Kasumi-1 (cell line): Measurements from ENCODE around the gene SCN8A.
A peak's percentile ranks its signal among the peaks of the same experiment; 100 is the strongest.
"Not testable (repeated sequence)": the region's sequence is repeated elsewhere in the genome, so short reads cannot be mapped to it uniquely, and the experiment has no call there.

Experiments
- DNase-seq, 2 experiments: peaks; one replicate each; lab custom pipeline; 2025; lab: John Stamatoyannopoulos, UW

Gene SCN8A

GRCh38 chr12:51591016-51591901 is at the start of gene SCN8A:
Gene SCN8A, plus strand, starts transcription at chr12:51591233. Its CDS starts 71,585 bp downstream, at chr12:51662818.
- DNase-seq = no peak

GRCh38 chr12:51546097-51546496 is 44.9 kb upstream of the SCN8A start:
- DNase-seq = no peak

DNA sequence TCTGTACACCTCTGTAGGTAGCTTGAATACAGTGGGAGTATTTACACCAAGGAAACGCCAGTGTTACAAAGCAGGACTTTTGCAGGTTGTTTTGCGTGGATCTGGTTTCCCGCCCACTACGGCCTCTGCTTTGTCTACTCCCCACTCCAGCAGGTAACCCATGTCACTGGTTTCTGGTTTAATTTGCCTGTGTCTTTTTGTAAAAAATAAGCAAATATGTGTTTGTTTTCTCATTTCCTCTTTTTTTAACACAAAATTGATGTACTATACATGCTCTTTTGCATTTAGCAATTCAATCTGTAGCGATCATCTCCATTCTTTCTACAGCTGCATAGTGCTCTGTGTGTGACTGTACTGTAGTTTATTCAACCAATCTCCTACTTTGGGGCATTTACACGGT is 43.4 kb upstream of the SCN8A start:
- no peak for DNase-seq

GRCh38 chr12:51548241-51548640 is 42.8 kb upstream of the SCN8A start:
- no peak for DNase-seq

GRCh38 chr12:51549637-51550036 is 41.4 kb upstream of the SCN8A start:
- DNase-seq = no peak

DNA sequence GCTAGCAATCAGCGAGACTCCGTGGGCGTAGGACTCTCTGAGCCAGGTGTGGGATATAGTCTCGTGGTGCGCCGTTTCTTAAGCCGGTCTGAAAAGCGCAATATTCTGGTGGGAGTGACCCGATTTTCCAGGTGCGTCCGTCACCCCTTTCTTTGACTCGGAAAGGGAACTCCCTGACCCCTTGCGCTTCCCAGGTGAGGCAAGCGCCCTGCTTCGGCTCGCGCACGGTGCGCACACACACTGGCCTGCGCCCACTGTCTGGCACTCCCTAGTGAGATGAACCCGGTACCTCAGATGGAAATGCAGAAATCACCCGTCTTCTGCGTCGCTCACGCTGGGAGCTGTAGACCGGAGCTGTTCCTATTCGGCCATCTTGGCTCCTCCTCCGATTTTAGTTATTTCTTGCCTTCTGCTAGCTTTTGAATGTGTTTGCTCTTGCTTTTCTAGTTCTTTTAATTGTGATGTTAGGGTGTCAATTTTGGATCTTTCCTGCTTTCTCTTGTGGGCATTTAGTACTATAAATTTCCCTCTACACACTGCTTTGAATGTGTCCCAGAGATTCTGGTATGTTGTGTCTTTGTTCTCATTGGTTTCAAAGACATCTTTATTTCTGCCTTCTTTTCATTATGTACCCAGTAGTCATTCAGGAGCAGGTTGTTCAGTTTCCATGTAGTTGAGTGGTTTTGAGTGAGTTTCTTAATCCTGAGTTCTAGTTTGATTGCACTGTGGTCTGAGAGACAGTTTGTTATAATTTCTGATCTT is 22.6 kb upstream of the SCN8A start:
- DNase-seq = not testable (repeated sequence)

- DNase-seq = no peak
Observed at GRCh38 chr12:51579321-51579850, 11.6 kb upstream of the SCN8A start.

DNA sequence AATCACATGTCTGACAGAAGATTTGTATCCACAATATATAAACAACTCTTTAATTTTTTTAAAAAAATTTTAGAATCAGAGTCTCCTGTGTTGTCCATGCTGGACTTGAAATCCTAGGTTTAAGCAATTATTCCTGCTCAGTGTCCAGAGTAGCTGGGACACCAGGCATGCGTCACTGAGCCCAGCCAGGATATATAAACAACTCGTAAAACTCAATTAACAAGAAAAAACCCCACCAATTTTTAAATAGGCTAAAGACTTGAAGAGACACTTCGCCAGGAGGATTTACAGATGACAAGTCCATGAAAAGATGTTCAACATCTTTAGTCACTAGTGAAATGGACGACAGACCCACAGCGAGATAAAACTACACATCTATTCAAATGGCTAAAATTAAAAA is 2.0 kb upstream of the SCN8A start:
- DNase-seq = no peak

- no peak for DNase-seq
Observed at GRCh38 chr12:51589557-51590176, 1.4 kb upstream of the SCN8A start.

DNA sequence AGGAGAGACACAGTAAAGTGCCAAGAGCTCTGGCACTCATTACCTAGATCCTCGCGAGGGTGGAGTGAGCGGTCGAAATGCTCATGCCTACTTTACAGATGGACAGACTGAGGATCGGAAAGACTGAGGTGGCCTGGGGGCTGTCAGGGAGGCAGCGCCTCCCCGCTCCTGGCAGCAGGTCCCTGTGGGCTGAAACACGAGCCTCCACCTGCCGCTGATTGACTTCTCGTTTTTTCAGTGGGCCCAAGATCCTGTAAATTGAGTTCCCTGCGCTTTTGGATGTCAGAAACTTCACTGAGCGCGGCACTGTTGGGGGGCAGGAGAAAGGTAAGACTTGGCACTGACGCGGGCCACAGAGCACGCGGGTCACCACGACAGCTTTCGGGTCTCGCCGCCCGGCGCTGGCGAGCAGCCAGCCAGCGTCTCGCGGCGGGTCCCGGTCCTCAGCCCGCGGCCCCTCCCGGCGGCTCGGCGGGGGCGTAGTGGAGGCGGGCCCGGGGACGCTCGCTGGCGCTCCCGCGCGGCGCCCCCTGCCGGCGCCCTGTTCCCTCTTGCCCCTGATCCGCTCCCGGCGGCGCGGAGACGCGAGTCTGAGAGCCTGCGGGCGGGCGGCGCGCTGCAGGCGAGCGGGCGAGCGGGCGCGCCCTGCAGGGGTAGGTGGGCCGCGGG is 552 bp upstream of the SCN8A start:
- DNase-seq = peak; percentile 31 to 41

DNA sequence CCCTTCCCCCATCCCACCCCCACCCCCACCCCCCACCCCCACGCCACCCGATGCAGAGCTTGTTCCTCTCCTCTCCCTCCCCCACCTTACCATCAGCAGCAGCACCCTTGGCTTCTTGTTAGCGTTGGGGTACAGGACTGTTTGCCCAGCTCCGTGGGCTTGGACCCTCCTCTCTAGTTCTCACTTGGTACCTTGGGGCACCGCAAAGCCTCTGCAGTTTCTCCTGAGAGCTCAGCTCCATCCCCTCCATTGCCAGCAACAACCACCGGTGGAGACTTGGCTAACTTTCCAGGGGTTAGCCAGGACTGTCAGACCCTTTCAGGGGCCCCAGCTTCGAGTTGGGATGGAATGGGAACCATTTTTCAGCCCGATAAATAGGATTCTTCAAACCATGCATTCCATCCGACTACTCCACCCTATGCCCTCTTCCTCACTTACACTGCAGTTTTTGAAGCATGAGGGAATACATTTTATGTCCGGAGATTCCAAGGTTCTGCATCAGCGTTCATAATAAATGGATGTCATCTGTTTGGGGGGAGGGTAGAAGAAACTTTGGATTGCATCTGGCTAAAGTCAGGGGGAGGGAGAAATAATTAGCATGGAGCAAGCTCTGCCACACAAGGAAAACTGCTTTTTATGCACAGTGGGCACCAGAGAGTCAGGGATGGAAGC is 1.1 kb downstream of the SCN8A start:
- no peak for DNase-seq

DNA sequence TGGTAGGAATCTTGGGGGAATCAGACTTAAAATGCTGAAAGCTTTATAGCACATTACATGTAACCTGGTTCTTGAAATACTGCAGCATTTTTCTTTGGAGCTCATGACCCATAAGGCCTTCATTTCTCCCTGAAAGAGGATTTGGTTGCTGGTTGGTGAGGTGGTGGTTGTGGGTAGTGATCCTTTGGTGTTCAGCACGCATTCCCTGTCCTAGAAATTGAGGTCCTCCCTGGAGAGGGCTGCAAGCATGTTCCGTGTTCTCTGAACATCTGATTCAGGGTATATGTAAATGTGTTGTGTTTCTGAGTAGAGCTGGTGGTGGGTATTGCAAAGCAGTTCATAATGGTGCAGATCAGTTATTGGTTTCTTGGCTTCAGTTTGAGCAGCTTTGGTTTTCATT is 2.0 kb downstream of the SCN8A start:
- no peak for DNase-seq

- DNase-seq = peak; percentile 38 to 58
Observed at GRCh38 chr12:51593539-51593938, 2.5 kb downstream of the SCN8A start.

DNA sequence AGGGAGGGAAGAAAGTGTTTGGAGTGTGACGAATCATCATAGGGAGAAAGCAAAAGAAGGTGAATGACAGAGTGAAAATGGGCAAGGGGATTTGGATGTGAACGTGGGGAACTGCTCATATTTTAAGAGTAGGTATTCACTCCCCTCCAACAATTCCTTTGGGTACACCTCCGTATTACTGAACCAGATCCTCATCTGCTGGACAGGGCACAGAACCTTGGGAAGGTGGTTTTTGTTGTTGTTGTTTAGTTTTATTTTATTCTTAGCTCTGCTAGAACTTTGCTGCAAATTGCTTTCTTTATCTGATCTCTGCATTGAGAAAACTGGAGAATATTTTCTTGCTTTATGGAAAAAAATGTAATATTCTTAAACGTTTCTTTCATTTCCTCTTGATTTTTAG is 7.1 kb downstream of the SCN8A start:
- DNase-seq = no peak

DNA sequence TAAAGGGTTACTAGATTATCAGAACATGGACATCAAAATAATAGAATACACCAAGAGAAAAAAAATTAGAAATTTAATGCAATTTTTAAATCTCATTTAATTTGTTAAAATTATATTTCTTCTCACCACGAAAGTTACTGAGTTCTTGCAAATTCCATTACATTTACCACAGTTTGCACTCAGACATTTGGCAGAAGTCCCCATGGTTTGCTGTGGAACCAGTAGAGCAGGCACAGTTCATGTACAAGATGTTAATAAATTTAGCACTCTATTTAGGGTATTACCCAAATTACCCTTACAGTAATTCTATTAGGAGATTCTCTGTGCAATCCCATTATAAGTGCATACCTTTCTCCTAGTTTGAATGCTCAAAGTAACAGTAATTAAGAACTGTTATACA is 9.7 kb downstream of the SCN8A start:
- no peak for DNase-seq

DNA sequence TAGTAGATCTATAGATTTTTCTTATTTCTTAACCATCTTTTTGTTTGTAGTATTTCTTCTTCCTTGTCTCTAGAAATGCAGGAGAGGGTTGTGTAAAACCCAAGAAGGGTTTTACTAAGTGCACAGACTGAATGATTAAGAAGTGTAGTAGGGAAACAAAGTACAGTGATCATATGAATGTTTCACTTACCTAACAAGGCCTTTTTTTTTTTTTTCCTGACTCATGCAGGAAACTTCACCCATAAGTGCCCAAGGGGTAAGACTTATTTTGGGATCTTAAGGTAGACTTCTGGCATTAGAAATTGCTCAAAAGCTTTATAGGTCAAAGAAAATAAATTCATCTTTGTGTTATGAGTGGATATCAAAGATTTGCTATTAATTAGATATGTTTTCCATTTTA is 10.2 kb downstream of the SCN8A start:
- no peak for DNase-seq

DNA sequence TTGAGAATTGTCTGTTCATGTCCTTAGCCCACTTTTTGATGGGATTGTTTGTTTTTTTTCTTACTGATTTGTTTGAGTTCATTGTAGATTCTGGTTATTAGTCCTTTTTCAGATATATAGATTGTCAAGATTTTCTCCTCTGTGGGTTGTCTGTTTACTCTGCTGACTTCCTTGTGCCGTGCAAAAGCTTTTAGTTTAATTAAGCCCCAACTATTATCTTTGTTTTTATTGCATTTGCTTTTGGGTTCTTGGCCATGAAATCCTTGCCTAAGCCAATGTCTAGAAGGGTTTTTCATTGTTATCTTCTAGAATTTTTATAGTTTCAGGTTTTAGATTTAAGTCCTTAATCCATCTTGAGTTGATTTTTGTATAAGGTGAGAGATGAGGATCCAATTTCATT is 14.9 kb downstream of the SCN8A start:
- not testable (repeated sequence) for DNase-seq

DNA sequence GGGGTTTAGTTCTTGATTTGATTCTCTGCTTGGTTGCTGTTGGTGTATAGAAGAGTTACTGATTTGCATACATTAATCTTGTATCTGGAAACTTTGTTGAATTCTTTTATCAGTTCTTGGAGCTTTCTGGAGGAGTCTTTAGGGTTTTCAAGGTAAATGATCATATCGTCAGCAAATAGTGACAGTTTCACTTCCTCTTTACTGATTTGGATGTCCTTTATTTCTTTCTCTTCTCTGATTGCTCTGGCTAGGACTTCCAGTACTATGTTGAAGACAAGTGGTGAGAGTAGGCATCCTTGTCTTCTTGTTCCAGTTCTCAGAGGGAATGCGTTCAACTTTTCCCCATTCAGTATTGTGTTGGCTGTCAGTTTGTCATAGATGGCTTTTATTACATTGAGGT is 16.2 kb downstream of the SCN8A start:
- not testable (repeated sequence) for DNase-seq

DNA sequence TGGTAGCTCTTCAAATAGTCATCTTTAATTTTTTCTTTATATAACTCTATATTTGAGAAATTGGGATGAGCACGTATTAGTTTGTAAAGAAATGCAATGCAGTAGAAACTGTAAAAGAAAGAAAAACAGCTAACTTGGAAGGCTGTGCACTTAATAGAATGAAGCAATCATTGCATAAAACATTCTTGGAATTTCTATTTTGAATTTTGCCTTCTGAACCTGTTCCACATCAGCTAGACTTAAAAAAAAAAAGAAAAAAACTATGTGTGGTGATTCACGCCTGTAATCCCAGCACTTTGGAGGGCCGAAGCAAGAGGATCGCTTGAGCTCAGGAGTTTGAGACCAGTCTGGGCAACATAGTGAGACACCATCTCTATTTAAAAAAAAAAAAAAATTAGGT is 29.4 kb downstream of the SCN8A start:
- no peak for DNase-seq

DNA sequence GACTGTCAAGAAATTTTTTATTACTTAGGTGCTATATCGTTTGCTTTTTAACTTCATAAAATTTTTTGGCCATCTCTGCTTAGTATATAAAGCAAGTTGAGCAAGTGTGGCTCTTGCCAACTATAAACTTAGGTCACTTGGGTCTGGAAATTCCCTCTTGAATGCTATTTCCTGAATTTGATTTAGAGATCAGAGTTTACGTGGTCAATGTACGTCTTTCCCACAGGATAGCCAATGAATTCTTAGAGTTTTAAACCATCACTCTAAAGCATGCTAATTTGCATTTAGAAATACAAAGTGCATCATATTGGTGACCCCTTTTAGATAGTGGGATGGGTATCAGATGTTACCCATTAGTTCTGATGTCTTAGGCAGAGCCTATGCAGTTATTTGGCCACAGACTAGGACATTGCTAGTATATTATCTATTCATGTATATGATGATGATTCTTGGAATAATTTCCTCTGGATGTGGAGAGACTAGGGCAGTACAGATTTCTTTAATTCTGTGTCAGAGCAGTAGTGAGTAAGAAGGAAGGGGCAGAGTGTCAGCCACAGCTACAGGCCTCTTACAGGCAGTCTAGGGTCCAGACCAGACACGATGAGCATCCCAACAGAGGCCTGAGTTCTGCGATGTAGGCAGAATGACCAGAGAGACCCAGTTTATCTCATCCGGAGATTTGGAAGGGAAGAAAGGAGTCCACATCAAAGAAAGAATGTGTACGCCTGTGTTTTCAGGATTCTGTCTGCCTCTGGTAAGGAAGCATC is 30.3 kb downstream of the SCN8A start:
- DNase-seq = no peak

DNA sequence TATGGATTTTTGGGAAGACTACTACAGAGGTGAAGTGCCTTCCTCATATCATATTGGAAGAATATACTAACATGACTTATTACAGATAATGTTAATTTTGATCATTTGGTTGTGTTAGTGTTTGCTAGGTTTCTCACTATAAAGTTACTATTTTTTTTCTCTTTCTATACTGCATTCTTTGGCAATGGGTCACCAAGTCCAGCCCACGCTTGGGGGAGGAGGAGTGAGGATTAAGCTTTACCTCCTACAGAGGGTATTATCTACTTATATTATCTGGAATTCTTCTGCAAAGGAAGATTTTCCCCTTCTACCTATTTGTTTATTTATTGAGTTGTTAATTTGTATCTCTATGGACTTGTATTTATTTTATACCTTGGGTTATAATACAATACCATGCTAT is 31.5 kb downstream of the SCN8A start:
- DNase-seq = no peak
